SK-N-SH (cell line): ENCODE measurements around the gene C8B. TPM values are rescaled to one million over a fixed set of nuclear protein-coding genes. Genes with fewer than 3 reads are reported as not detected.

Source experiments
- CTCF ChIA-PET: fragments of 300-600, 350-600 bp; formaldehyde crosslinking; extraction: SDS; loops from one replicate; lab custom pipeline; 2021; lab: Yijun Ruan, JAX
- POLR2A ChIA-PET: fragments of 350-600 bp; sonication (Branson Sonifier 250); formaldehyde crosslinking; extraction: SDS; loops from one replicate; lab custom pipeline; 2020; ENCODE audit warnings: antibody characterized with exemption, inconsistent platforms; lab: Yijun Ruan, JAX
- DNase-seq: peaks from one replicate; pipeline ENCODE4 v3.0.0; 2012
- H2AFZ ChIP-seq: fragments of 200-600 bp; sonication (generic); 2 replicates; pipeline ENCODE4 v1.8.1; 2016; ENCODE audit warnings: antibody characterized with exemption, mild to moderate bottlenecking, low read depth
- H3F3A ChIP-seq: fragments of 200-600 bp; sonication (generic); replicated peaks from 2 replicates; pipeline ENCODE3; 2016; ENCODE audit warnings: antibody characterized with exemption, mild to moderate bottlenecking; ENCODE audit not compliant: insufficient read depth
- H3K27ac ChIP-seq, 2 experiments: fragments of 200-500 bp in 1 of 2; fragments of 200-600 bp in 1 of 2; sonication (Bioruptor generic) in 1 of 2; sonication (generic), shearing (Covaris generic) in 1 of 2; 2 replicates each; pipeline versions ENCODE4 v1.5.1 to v1.6.1; 2014 to 2016; ENCODE audit warnings: low read depth in 2 of 2, inconsistent platforms in 1 of 2, low read length in 1 of 2, mild to moderate bottlenecking in 1 of 2, mixed read lengths in 1 of 2
- H3K27me3 ChIP-seq: fragments of 200-600 bp; sonication (generic), shearing (Covaris generic); 2 replicates; pipeline ENCODE4 v1.6.1; 2016; ENCODE audit warnings: mixed run types; ENCODE audit not compliant: insufficient read depth
- H3K36me3 ChIP-seq, 2 experiments: fragments of 200-500 bp in 1 of 2; fragments of 200-600 bp in 1 of 2; sonication (Bioruptor generic) in 1 of 2; sonication (generic) in 1 of 2; replicated peaks in 1 of 2; 2 replicates each; pipeline versions ENCODE3 to v1.5.1; 2014 to 2016; ENCODE audit warnings: low read length in 1 of 2, mild to moderate bottlenecking in 1 of 2; ENCODE audit not compliant: insufficient read depth in 2 of 2, control insufficient read depth in 1 of 2
- H3K4me1 ChIP-seq, 2 experiments: fragments of 200-500 bp in 1 of 2; fragments of 200-600 bp in 1 of 2; sonication (Bioruptor generic) in 1 of 2; sonication (generic), shearing (Covaris generic) in 1 of 2; 2 replicates each; pipeline versions ENCODE4 v1.5.1 to v1.6.1; 2014 to 2016; ENCODE audit warnings: low read depth in 1 of 2, low read length in 1 of 2, mixed run types in 1 of 2; ENCODE audit not compliant: insufficient read depth in 2 of 2, control insufficient read depth in 1 of 2
- H3K4me2 ChIP-seq: fragments of 200-600 bp; sonication (generic), shearing (Covaris generic); 2 replicates; pipeline ENCODE4 v1.6.1; 2017; ENCODE audit warnings: mixed run types
- H3K4me3 ChIP-seq, 2 experiments: fragments of 200-500 bp in 1 of 2; fragments of 200-600 bp in 1 of 2; sonication (Bioruptor generic) in 1 of 2; sonication (generic), shearing (Covaris generic) in 1 of 2; 2 replicates each; pipeline versions ENCODE4 v1.5.1 to v1.8.1; 2014 to 2016; ENCODE audit warnings: low read depth in 2 of 2, inconsistent platforms in 1 of 2, low read length in 1 of 2, mild to moderate bottlenecking in 1 of 2, mixed read lengths in 1 of 2, moderate library complexity in 1 of 2
- H3K79me2 ChIP-seq: fragments of 200-600 bp; sonication (generic); 2 replicates; pipeline ENCODE4 v1.8.1; 2017; ENCODE audit warnings: mild to moderate bottlenecking; ENCODE audit not compliant: insufficient read depth
- H3K9ac ChIP-seq: fragments of 200-600 bp; sonication (generic); 2 replicates; pipeline ENCODE4 v1.6.1; 2017; ENCODE audit warnings: mixed run types
- H3K9me2 ChIP-seq: fragments of 200-600 bp; sonication (generic); 2 replicates; pipeline ENCODE4 v1.6.1; 2017; ENCODE audit warnings: mixed run types
- H3K9me3 ChIP-seq: fragments of 200-600 bp; sonication (generic); 2 replicates; pipeline ENCODE4 v1.6.1; 2017; ENCODE audit warnings: mixed run types, mild to moderate bottlenecking, moderate library complexity
- H4K20me1 ChIP-seq: fragments of 200-600 bp; sonication (generic); 2 replicates; pipeline ENCODE4 v1.6.1; 2017; ENCODE audit warnings: mild to moderate bottlenecking, mixed run types; ENCODE audit not compliant: insufficient read depth
- ELF1 ChIP-seq: IDR thresholded peaks from 2 replicates; pipeline ENCODE4 v1.4.0; 2012
- EP300 ChIP-seq, 2 experiments: IDR thresholded peaks; 2 replicates each; pipeline versions ENCODE4 v1.4.0 to v1.6.1; 2012; ENCODE audit warnings: borderline replicate concordance in 1 of 2, low read depth in 1 of 2, low read length in 1 of 2
- EZH2phosphoT487 ChIP-seq: fragments of 200-600 bp; sonication (generic); IDR thresholded peaks from 2 replicates; pipeline ENCODE4 v1.6.1; 2017; ENCODE audit warnings: low read depth, mixed run types, mild to moderate bottlenecking, antibody characterized with exemption, moderate library complexity, borderline replicate concordance
- FOSL2 ChIP-seq: IDR thresholded peaks from 2 replicates; pipeline ENCODE4 v1.4.0; 2012; ENCODE audit warnings: low read depth, mild to moderate bottlenecking, moderate library complexity, borderline replicate concordance
- FOXJ3 ChIP-seq: sonication (generic); formaldehyde crosslinking; IDR thresholded peaks from 2 replicates; pipeline ENCODE4 v1.5.1; 2020; ENCODE audit warnings: mild to moderate bottlenecking, missing genetic modification reagents
- FOXM1 ChIP-seq: IDR thresholded peaks from 2 replicates; pipeline ENCODE4 v1.4.0; 2012; ENCODE audit warnings: low read depth, mild to moderate bottlenecking
- GABPA ChIP-seq: IDR thresholded peaks from 2 replicates; pipeline ENCODE4 v1.4.0; 2012; ENCODE audit warnings: low read depth, mild to moderate bottlenecking
- MEF2A ChIP-seq: IDR thresholded peaks from 2 replicates; pipeline ENCODE4 v1.4.0; 2012; ENCODE audit warnings: low read depth, borderline replicate concordance
- NRF1 ChIP-seq: IDR thresholded peaks from 2 replicates; pipeline ENCODE4 v1.6.1; 2012; ENCODE audit warnings: low read depth, mild to moderate bottlenecking, low read length
- POLR2AphosphoS5 ChIP-seq: IDR thresholded peaks from 2 replicates; pipeline ENCODE4 v1.6.1; 2012; ENCODE audit warnings: low read depth, low read length
- RFX5 ChIP-seq: IDR thresholded peaks from 2 replicates; pipeline ENCODE4 v1.6.1; 2012; ENCODE audit warnings: mild to moderate bottlenecking, improper control_type of control experiment, low read length
- RXRA ChIP-seq: IDR thresholded peaks from 2 replicates; pipeline ENCODE4 v1.4.0; 2012; ENCODE audit warnings: low read depth, mild to moderate bottlenecking, borderline replicate concordance
- SIN3A ChIP-seq: IDR thresholded peaks from 2 replicates; pipeline ENCODE4 v1.6.1; 2012; ENCODE audit warnings: low read depth, mild to moderate bottlenecking, low read length, moderate library complexity, borderline replicate concordance
- SMC3 ChIP-seq: IDR thresholded peaks from 2 replicates; pipeline ENCODE4 v1.6.1; 2012; ENCODE audit warnings: low read depth, low read length, improper control_type of control experiment
- TAF1 ChIP-seq: IDR thresholded peaks from 2 replicates; pipeline ENCODE4 v1.6.1; 2012; ENCODE audit warnings: low read depth, mild to moderate bottlenecking, low read length, moderate library complexity, borderline replicate concordance
- TEAD4 ChIP-seq: IDR thresholded peaks from 2 replicates; pipeline ENCODE4 v1.4.0; 2012; ENCODE audit warnings: mild to moderate bottlenecking, borderline replicate concordance; ENCODE audit not compliant: insufficient read depth
- WGBS: methylation state at CpG from one replicate; pipeline ENCODE4 v1.1.6; 2017; ENCODE audit warnings: low lambda C conversion rate; 5-methylcytosine and 5-hydroxymethylcytosine counted together
- polyA plus RNA-seq, 3 experiments: library from polyadenylated mRNA; depleted of rRNA; stranded (reverse); fragments of >200 nt; gene quantifications; 2 replicates each; pipeline ENCODE4 v1.2.3, GENCODE V29; 2012
- TF ChIP-seq, protein P1 (sequence below): IDR thresholded peaks from 2 replicates; pipeline ENCODE4 v1.6.1; 2012; ENCODE audit warnings: mild to moderate bottlenecking, low read depth, low read length, moderate library complexity

Gene C8B
- polyA plus RNA-seq, 1 of the 3 experiments (the other 2 are of a cell fraction), result not detected

DNA sequence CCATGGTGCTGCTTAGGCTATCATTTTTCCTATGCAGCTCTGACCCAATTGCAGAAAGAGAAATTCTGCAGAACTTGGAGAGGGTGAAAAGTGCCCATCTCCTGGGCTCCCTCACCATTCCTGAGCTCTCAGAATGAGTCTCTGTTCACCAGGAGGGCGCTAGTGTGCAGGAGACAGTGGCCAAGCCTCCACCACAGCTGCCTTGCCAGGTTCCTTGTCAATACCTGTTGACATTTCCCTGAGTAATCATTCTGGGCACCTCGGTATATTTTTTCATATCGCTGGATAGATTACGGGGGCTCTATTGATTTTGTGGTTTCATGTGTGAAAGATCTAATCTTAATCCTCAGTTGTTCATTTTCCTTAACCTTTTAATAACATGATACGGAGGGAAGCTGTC lies 13.0 kb upstream of the C8B start:
- H2AFZ ChIP-seq, result no peak overlapping the region
- H3K9ac ChIP-seq, result no peak overlapping the region
- no peaks in the 10 kb centered on the region for H3K36me3 ChIP-seq
- CTCF ChIA-PET, result interaction anchor here (1.0 kb wide), 1 partner anchor 14 kb away, joined by 3 read pairs; no protein-coding TSS in a partner anchor
- no peaks in the 10 kb centered on the region for H3F3A ChIP-seq
- no peaks in the 10 kb centered on the region for H3K27me3 ChIP-seq
- H3K4me2 ChIP-seq, result no peak overlapping the region
- H4K20me1 ChIP-seq, result no peaks in the 10 kb centered on the region
- H3K9me2 ChIP-seq, result no peaks in the 10 kb centered on the region
- no peak overlapping the region for H3K4me3 ChIP-seq
- no peaks in the 10 kb centered on the region for H3K9me3 ChIP-seq
- no peak overlapping the region for H3K27ac ChIP-seq
- no peak for TF ChIP-seq ELF1
- TF ChIP-seq, protein P1, sequence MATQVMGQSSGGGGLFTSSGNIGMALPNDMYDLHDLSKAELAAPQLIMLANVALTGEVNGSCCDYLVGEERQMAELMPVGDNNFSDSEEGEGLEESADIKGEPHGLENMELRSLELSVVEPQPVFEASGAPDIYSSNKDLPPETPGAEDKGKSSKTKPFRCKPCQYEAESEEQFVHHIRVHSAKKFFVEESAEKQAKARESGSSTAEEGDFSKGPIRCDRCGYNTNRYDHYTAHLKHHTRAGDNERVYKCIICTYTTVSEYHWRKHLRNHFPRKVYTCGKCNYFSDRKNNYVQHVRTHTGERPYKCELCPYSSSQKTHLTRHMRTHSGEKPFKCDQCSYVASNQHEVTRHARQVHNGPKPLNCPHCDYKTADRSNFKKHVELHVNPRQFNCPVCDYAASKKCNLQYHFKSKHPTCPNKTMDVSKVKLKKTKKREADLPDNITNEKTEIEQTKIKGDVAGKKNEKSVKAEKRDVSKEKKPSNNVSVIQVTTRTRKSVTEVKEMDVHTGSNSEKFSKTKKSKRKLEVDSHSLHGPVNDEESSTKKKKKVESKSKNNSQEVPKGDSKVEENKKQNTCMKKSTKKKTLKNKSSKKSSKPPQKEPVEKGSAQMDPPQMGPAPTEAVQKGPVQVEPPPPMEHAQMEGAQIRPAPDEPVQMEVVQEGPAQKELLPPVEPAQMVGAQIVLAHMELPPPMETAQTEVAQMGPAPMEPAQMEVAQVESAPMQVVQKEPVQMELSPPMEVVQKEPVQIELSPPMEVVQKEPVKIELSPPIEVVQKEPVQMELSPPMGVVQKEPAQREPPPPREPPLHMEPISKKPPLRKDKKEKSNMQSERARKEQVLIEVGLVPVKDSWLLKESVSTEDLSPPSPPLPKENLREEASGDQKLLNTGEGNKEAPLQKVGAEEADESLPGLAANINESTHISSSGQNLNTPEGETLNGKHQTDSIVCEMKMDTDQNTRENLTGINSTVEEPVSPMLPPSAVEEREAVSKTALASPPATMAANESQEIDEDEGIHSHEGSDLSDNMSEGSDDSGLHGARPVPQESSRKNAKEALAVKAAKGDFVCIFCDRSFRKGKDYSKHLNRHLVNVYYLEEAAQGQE, result no peak
- TF ChIP-seq, all 33 proteins: peak for 0
- Histone ChIP-seq H3K4me1 (no peaks in the 10 kb centered on the region; a peak in 1 of 4 replicates), H3K79me2 (no peaks in the 10 kb centered on the region)
- POLR2A ChIA-PET, result interaction anchor here (0.6 kb wide), 1 partner anchor 1458 kb away, joined by 3 read pairs; no protein-coding TSS in a partner anchor
- DNase-seq, result no peak
- 64% methylated on average over 5 of the region's 5 CpGs for WGBS

DNA sequence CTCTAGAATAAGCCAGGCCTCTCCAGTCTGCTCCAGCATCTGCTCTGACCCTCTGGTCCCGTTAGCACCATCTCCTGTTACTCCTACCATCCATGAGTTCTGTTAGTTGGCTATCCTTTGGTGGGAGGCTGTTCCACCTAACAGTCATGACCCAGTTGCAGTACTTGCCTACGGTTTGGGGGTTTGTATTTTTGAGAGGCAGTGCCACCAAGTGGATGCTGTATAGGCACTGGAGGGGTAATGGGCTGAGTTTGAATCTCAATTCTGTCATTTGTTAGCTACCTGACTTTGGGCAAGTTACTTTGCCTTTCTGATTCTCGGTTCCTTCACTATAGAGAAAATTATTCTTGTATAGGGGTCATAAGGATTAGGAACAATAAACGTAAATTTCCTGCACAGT lies 12.1 kb upstream of the C8B start:
- H3K9me2 ChIP-seq, result no peaks in the 10 kb centered on the region
- no peaks in the 10 kb centered on the region for H3K36me3 ChIP-seq
- no peak overlapping the region for H3K4me2 ChIP-seq
- H3K4me1 ChIP-seq, result no peaks in the 10 kb centered on the region; a peak in 1 of 4 replicates
- H3K79me2 ChIP-seq, result no peaks in the 10 kb centered on the region
- TF ChIP-seq FOSL2 (no peak), TEAD4 (no peak), ELF1 (no peak), EP300 (IDR thresholded peaks at IDR 0.05; ENCODE audit: borderline replicate concordance in 1 of 2, low read depth in 1 of 2, low read length in 1 of 2) (no peak), MEF2A (no peak), FOXM1 (no peak), RFX5 (no peak), SIN3A (no peak), RXRA (no peak), FOXJ3 (CRISPR knock-in tag) (no peak), EZH2phosphoT487 (no peak), TAF1 (no peak), GABPA (no peak), SMC3 (no peak), NRF1 (no peak), POLR2AphosphoS5 (no peak)
- no peaks in the 10 kb centered on the region for H3K27me3 ChIP-seq
- no peak overlapping the region for H2AFZ ChIP-seq
- no peaks in the 10 kb centered on the region for H3K9me3 ChIP-seq
- no peak overlapping the region for H3K9ac ChIP-seq
- H4K20me1 ChIP-seq, result no peaks in the 10 kb centered on the region
- H3K4me3 ChIP-seq, result no peak overlapping the region
- DNase-seq, result no peak
- ChIA-PET CTCF (interaction anchor here (1.1 kb wide), 1 partner anchor 28 kb away, joined by 3 read pairs; no protein-coding TSS in a partner anchor), POLR2A (no interaction called here)
- no peaks in the 10 kb centered on the region for H3F3A ChIP-seq
- 33% methylated on average over 3 of the region's 4 CpGs for WGBS
- no peak overlapping the region for H3K27ac ChIP-seq
